ENCODE results near the gene IKZF3.

Gene IKZF3

GRCh38 chr17:39809221-39809620, 54.9 kb downstream of the IKZF3 start:
- no peak overlapping the region for H3K4me3 ChIP-seq (ENCODE audit: low read depth in 1 of 2, low read length in 2 of 2)
- no peaks in the 10 kb centered on the region for H3K36me3 ChIP-seq (ENCODE audit: insufficient read depth, low read length)
- DNase-seq (no peak), ATAC-seq (ENCODE audit: insufficient read depth, low read depth) (no peak)
- peaks cover 4% of the 10 kb centered on the region for H3K27me3 ChIP-seq (ENCODE audit: insufficient read depth, low read length, poor library complexity)
- H3K9me3 ChIP-seq (ENCODE audit: insufficient read depth, low read length, severe bottlenecking): no peaks in the 10 kb centered on the region
- no peak overlapping the region for H3K9ac ChIP-seq (ENCODE audit: low read depth, low read length)
- no peaks in the 10 kb centered on the region for H3K79me2 ChIP-seq (ENCODE audit: insufficient read depth, low read length)
- no peak overlapping the region for H2AFZ ChIP-seq (ENCODE audit: low read depth, low read length)
- TF ChIP-seq EZH2 (IDR thresholded peaks at IDR 0.05; ENCODE audit: borderline replicate concordance, low read depth, low read length, severe bottlenecking): no peak
- peaks cover 19% of the 10 kb centered on the region for H3K4me1 ChIP-seq (ENCODE audit: insufficient read depth, low read length)
- H3K4me2 ChIP-seq (ENCODE audit: insufficient read depth, low read length): no peak overlapping the region
- H4K20me1 ChIP-seq (ENCODE audit: insufficient read depth, low read length): no peaks in the 10 kb centered on the region
- no peak overlapping the region for H3K27ac ChIP-seq (ENCODE audit: low read length)

- peaks cover 4% of the 10 kb centered on the region for H3K27me3 ChIP-seq (ENCODE audit: insufficient read depth, low read length, poor library complexity)
- no peaks in the 10 kb centered on the region for H3K36me3 ChIP-seq (ENCODE audit: insufficient read depth, low read length)
- no peaks in the 10 kb centered on the region for H4K20me1 ChIP-seq (ENCODE audit: insufficient read depth, low read length)
- H2AFZ ChIP-seq (ENCODE audit: low read depth, low read length): no peak overlapping the region
- no peak overlapping the region for H3K27ac ChIP-seq (ENCODE audit: low read length)
- no peak for DNase-seq
- no peak for ATAC-seq (ENCODE audit: insufficient read depth, low read depth)
- H3K9me3 ChIP-seq (ENCODE audit: insufficient read depth, low read length, severe bottlenecking): no peaks in the 10 kb centered on the region
- TF ChIP-seq CTCF (IDR thresholded peaks at IDR 0.05; ENCODE audit: borderline replicate concordance, extremely low read depth, low read length, poor library complexity, severe bottlenecking): no peak
- H3K9ac ChIP-seq (ENCODE audit: low read depth, low read length): no peak overlapping the region
- peaks cover 12% of the 10 kb centered on the region for H3K4me1 ChIP-seq (ENCODE audit: insufficient read depth, low read length)
- H3K79me2 ChIP-seq (ENCODE audit: insufficient read depth, low read length): no peaks in the 10 kb centered on the region
- no peak overlapping the region for H3K4me3 ChIP-seq (ENCODE audit: low read depth in 1 of 2, low read length in 2 of 2)
- H3K4me2 ChIP-seq (ENCODE audit: insufficient read depth, low read length): no peak overlapping the region
These were observed 55.6 kb downstream of the IKZF3 start for GRCh38 chr17:39808409-39808997.

- Histone ChIP-seq H2AFZ (ENCODE audit: low read depth, low read length) (no peak overlapping the region), H3K36me3 (ENCODE audit: insufficient read depth, low read length) (no peaks in the 10 kb centered on the region), H3K79me2 (ENCODE audit: insufficient read depth, low read length) (no peaks in the 10 kb centered on the region), H3K9me3 (ENCODE audit: insufficient read depth, low read length, severe bottlenecking) (no peaks in the 10 kb centered on the region), H3K27me3 (ENCODE audit: insufficient read depth, low read length, poor library complexity) (peaks cover 4% of the 10 kb centered on the region), H3K9ac (ENCODE audit: low read depth, low read length) (no peak overlapping the region), H4K20me1 (ENCODE audit: insufficient read depth, low read length) (no peaks in the 10 kb centered on the region), H3K27ac (ENCODE audit: low read length) (no peak overlapping the region), H3K4me3 (ENCODE audit: low read depth in 1 of 2, low read length in 2 of 2) (no peak overlapping the region), H3K4me2 (ENCODE audit: insufficient read depth, low read length) (no peak overlapping the region), H3K4me1 (ENCODE audit: insufficient read depth, low read length) (peaks cover 15% of the 10 kb centered on the region)
- ATAC-seq (ENCODE audit: insufficient read depth, low read depth) (no peak), DNase-seq (no peak)
- TF ChIP-seq EZH2 (IDR thresholded peaks at IDR 0.05; ENCODE audit: borderline replicate concordance, low read depth, low read length, severe bottlenecking) (no peak), CTCF (IDR thresholded peaks at IDR 0.05; ENCODE audit: borderline replicate concordance, extremely low read depth, low read length, poor library complexity, severe bottlenecking) (no peak)
These were observed 59.3 kb downstream of the IKZF3 start for GRCh38 chr17:39804839-39805238.

- Histone ChIP-seq H3K27me3 (ENCODE audit: insufficient read depth, low read length, poor library complexity) (no peaks in the 10 kb centered on the region), H3K4me2 (ENCODE audit: insufficient read depth, low read length) (no peak overlapping the region), H3K27ac (ENCODE audit: low read length) (no peak overlapping the region; the same call in 1 of the 2 replicates), H3K9ac (ENCODE audit: low read depth, low read length) (no peak overlapping the region), H3K79me2 (ENCODE audit: insufficient read depth, low read length) (no peaks in the 10 kb centered on the region), H4K20me1 (ENCODE audit: insufficient read depth, low read length) (no peaks in the 10 kb centered on the region), H2AFZ (ENCODE audit: low read depth, low read length) (peak overlapping the region; percentile 6; the same call in 1 of the 2 replicates), H3K36me3 (ENCODE audit: insufficient read depth, low read length) (no peaks in the 10 kb centered on the region), H3K4me1 (ENCODE audit: insufficient read depth, low read length) (peaks cover 17% of the 10 kb centered on the region), H3K4me3 (ENCODE audit: low read depth in 1 of 2, low read length in 2 of 2) (no peak overlapping the region), H3K9me3 (ENCODE audit: insufficient read depth, low read length, severe bottlenecking) (no peaks in the 10 kb centered on the region)
- TF ChIP-seq EZH2 (IDR thresholded peaks at IDR 0.05; ENCODE audit: borderline replicate concordance, low read depth, low read length, severe bottlenecking) (no peak), CTCF (IDR thresholded peaks at IDR 0.05; ENCODE audit: borderline replicate concordance, extremely low read depth, low read length, poor library complexity, severe bottlenecking) (no peak)
- no peak for DNase-seq
- no peak for ATAC-seq (ENCODE audit: insufficient read depth, low read depth)
These were observed 63.1 kb downstream of the IKZF3 start for GRCh38 chr17:39801055-39801454.
